PFSK-1 (cell line): ENCODE results near the gene C10orf143.

Experiments
- POLR2AphosphoS5 ChIP-seq: IDR thresholded peaks from 2 replicates; pipeline ENCODE4 v1.6.1; 2012; ENCODE audit warnings: low read depth, mild to moderate bottlenecking, control low read depth, low read length, moderate library complexity
- TAF1 ChIP-seq: IDR thresholded peaks from 2 replicates; pipeline ENCODE4 v1.6.1; 2012; ENCODE audit warnings: low read length, control low read depth, borderline replicate concordance; ENCODE audit not compliant: insufficient read depth

DNA sequence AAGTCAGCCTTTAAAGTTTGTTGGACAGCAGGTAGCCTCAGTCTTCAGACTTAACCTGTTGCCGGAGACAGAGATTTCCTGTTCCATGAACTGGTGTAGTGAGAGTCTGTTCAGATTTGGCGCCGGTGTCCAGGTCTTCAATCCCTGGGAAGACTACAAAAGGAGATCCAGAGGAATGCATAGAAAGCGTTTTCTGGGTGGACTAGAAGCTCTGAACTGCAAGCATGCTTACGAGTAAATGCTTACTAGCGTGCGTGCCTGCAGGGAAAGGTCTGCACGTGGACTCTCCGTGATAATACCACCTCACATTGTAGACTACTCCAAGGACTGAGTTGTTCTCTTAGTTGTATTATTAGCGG, 26.4 kb upstream of the C10orf143 start:
- TF ChIP-seq POLR2AphosphoS5 (no peak), TAF1 (no peak)
